SK-N-SH (cell line): Measurements from ENCODE around the gene FTO.

Source experiments
- CTCF ChIP-seq: fragments of 200-600 bp; sonication (generic); IDR thresholded peaks from 2 replicates; pipeline ENCODE4 v1.6.1; 2017; ENCODE audit warnings: antibody characterized with exemption, mild to moderate bottlenecking, moderate library complexity
- EP300 ChIP-seq, 2 experiments: IDR thresholded peaks; 2 replicates each; pipeline versions ENCODE4 v1.4.0 to v1.6.1; 2012; ENCODE audit warnings: borderline replicate concordance in 1 of 2, low read depth in 1 of 2, low read length in 1 of 2
- EZH2phosphoT487 ChIP-seq: fragments of 200-600 bp; sonication (generic); IDR thresholded peaks from 2 replicates; pipeline ENCODE4 v1.6.1; 2017; ENCODE audit warnings: low read depth, mixed run types, mild to moderate bottlenecking, antibody characterized with exemption, moderate library complexity, borderline replicate concordance
- GABPA ChIP-seq: IDR thresholded peaks from 2 replicates; pipeline ENCODE4 v1.4.0; 2012; ENCODE audit warnings: low read depth, mild to moderate bottlenecking
- IRF3 ChIP-seq: fragments of 150-350 bp; IDR thresholded peaks from 2 replicates; pipeline ENCODE4 v1.6.1; 2016; ENCODE audit warnings: mild to moderate bottlenecking, low read depth, low read length
- MXI1 ChIP-seq: IDR thresholded peaks from 2 replicates; pipeline ENCODE4 v1.6.1; 2012; ENCODE audit warnings: mild to moderate bottlenecking, low read depth, low read length, improper control_type of control experiment
- POLR2AphosphoS5 ChIP-seq: IDR thresholded peaks from 2 replicates; pipeline ENCODE4 v1.6.1; 2012; ENCODE audit warnings: low read depth, low read length
- RAD21 ChIP-seq: IDR thresholded peaks from 2 replicates; pipeline ENCODE4 v1.6.1; 2012; ENCODE audit warnings: mild to moderate bottlenecking, low read length
- SIN3A ChIP-seq: IDR thresholded peaks from 2 replicates; pipeline ENCODE4 v1.6.1; 2012; ENCODE audit warnings: low read depth, mild to moderate bottlenecking, low read length, moderate library complexity, borderline replicate concordance
- USF2 ChIP-seq: fragments of 150-350 bp; IDR thresholded peaks from 2 replicates; pipeline ENCODE4 v1.6.1; 2017; ENCODE audit warnings: antibody characterized with exemption, low read length, low read depth, borderline replicate concordance

- TF ChIP-seq SIN3A: no peak
- TF ChIP-seq POLR2AphosphoS5: no peak
- no peak for TF ChIP-seq EP300 (IDR thresholded peaks at IDR 0.05; ENCODE audit: borderline replicate concordance in 1 of 2, low read depth in 1 of 2, low read length in 1 of 2)
- no peak for TF ChIP-seq RAD21
- no peak for TF ChIP-seq MXI1
- no peak for TF ChIP-seq GABPA
- no peak for TF ChIP-seq IRF3
- TF ChIP-seq USF2: no peak
- no peak for TF ChIP-seq CTCF
- no peak for TF ChIP-seq EZH2phosphoT487
Observed at GRCh38 chr16:53914736-53915135, 210.8 kb downstream of the FTO start.
